GM23338 (cell line): ENCODE results near the gene PCYT1A. TPM values are rescaled to one million over a fixed set of nuclear protein-coding genes. Genes with fewer than 3 reads are reported as not detected.

Experiments
- ATAC-seq: fragments of 200-7000 bp; cut with Tn5 transposase; 3 replicates; pipeline ENCODE4 v1.9.1; 2020
- DNase-seq: peaks from one replicate; pipeline ENCODE4 v3.0.0-alpha.2; 2015; ENCODE audit warnings: low spot score
- H2AFZ ChIP-seq: fragments of 200-600 bp; sonication (generic); 2 replicates; pipeline ENCODE4 v1.8.0; 2016; ENCODE audit warnings: antibody characterized with exemption, mild to moderate bottlenecking, moderate library complexity
- H3F3A ChIP-seq: fragments of 200-600 bp; sonication (generic); replicated peaks from 2 replicates; pipeline ENCODE4 v1.8.0; 2017; ENCODE audit warnings: antibody characterized with exemption, mixed run types, low read depth
- H3K27ac ChIP-seq: fragments of 200-600 bp; sonication (generic); 2 replicates; pipeline ENCODE4 v1.6.1; 2016; ENCODE audit warnings: low read depth
- H3K27me3 ChIP-seq: fragments of 200-600 bp; sonication (generic); 2 replicates; pipeline ENCODE4 v1.8.0; 2016; ENCODE audit warnings: mild to moderate bottlenecking, mixed run types, moderate library complexity; ENCODE audit not compliant: insufficient read depth
- H3K36me3 ChIP-seq: fragments of 200-600 bp; sonication (generic); 2 replicates; pipeline ENCODE4 v1.8.0; 2016; ENCODE audit warnings: mild to moderate bottlenecking; ENCODE audit not compliant: insufficient read depth
- H3K4me1 ChIP-seq: fragments of 200-600 bp; sonication (generic); 2 replicates; pipeline ENCODE4 v1.8.0; 2016; ENCODE audit warnings: mild to moderate bottlenecking, moderate library complexity; ENCODE audit not compliant: insufficient read depth
- H3K4me2 ChIP-seq: fragments of 200-600 bp; sonication (generic); 2 replicates; pipeline ENCODE4 v1.7.1; 2017; ENCODE audit warnings: mixed run types
- H3K4me3 ChIP-seq: fragments of 200-600 bp; sonication (generic); 2 replicates; pipeline ENCODE4 v1.6.1; 2016; ENCODE audit warnings: mixed run types
- H3K79me2 ChIP-seq: fragments of 200-600 bp; sonication (generic); replicated peaks from 2 replicates; pipeline ENCODE4 v1.8.0; 2017; ENCODE audit warnings: mild to moderate bottlenecking; ENCODE audit not compliant: insufficient read depth
- H3K9me2 ChIP-seq: fragments of 200-600 bp; sonication (generic); 2 replicates; pipeline ENCODE4 v1.8.0; 2017; ENCODE audit not compliant: insufficient read depth
- H4K20me1 ChIP-seq: fragments of 200-600 bp; sonication (generic); replicated peaks from 2 replicates; pipeline ENCODE4 v1.8.0; 2017; ENCODE audit warnings: mild to moderate bottlenecking; ENCODE audit not compliant: insufficient read depth
- H3K27ac Mint-ChIP-seq: 2 replicates; pipeline ENCODE4 v1.8.0; 2020; ENCODE audit warnings: inconsistent platforms, mild to moderate bottlenecking, moderate library complexity, mixed read lengths
- H3K27me3 Mint-ChIP-seq: 3 replicates; pipeline ENCODE4 v1.8.0; 2022; ENCODE audit warnings: low read depth, mild to moderate bottlenecking, moderate library complexity, mixed read lengths, inconsistent platforms; ENCODE audit not compliant: insufficient read depth, poor library complexity
- H3K36me3 Mint-ChIP-seq: 3 replicates; pipeline ENCODE4 v1.8.0; 2021; ENCODE audit warnings: low read depth, mild to moderate bottlenecking, inconsistent platforms, moderate library complexity, mixed read lengths
- H3K4me1 Mint-ChIP-seq: 3 replicates; pipeline ENCODE4 v1.8.0; 2020; ENCODE audit warnings: mild to moderate bottlenecking, inconsistent platforms, mixed read lengths
- H3K4me3 Mint-ChIP-seq: 3 replicates; pipeline ENCODE4 v1.8.0; 2021; ENCODE audit warnings: moderate library complexity, mild to moderate bottlenecking, inconsistent platforms, mixed read lengths
- H3K9me3 Mint-ChIP-seq: 3 replicates; pipeline ENCODE4 v1.8.0; 2020; ENCODE audit warnings: moderate library complexity, mild to moderate bottlenecking, inconsistent platforms, mixed read lengths
- CREB1 ChIP-seq: fragments of 250-450 bp; sonication (Bioruptor Pico); IDR thresholded peaks from 2 replicates; pipeline ENCODE4 v1.5.0; 2020; ENCODE audit warnings: low read depth, mild to moderate bottlenecking, moderate library complexity
- EZH2 ChIP-seq: fragments of 200-600 bp; sonication (generic); IDR thresholded peaks from one replicate; pipeline ENCODE4 v1.8.0; 2017; ENCODE audit warnings: antibody characterized with exemption, mild to moderate bottlenecking, low read depth; ENCODE audit not compliant: unreplicated experiment
- EZH2phosphoT487 ChIP-seq: fragments of 200-600 bp; sonication (generic); IDR thresholded peaks from one replicate; pipeline ENCODE4 v1.8.1; 2018; ENCODE audit warnings: antibody characterized with exemption; ENCODE audit not compliant: unreplicated experiment
- JUNB ChIP-seq: IDR thresholded peaks from one replicate; pipeline ENCODE4 v1.6.1; 2016; ENCODE audit warnings: antibody characterized with exemption; ENCODE audit not compliant: unreplicated experiment
- NANOG ChIP-seq: IDR thresholded peaks from 2 replicates; pipeline ENCODE4 v1.6.1; 2016; ENCODE audit warnings: antibody characterized with exemption, borderline replicate concordance
- POLR2AphosphoS5 ChIP-seq: IDR thresholded peaks from 2 replicates; pipeline ENCODE4 v1.6.1; 2016; ENCODE audit warnings: antibody characterized with exemption, low read depth
- ZNF114 ChIP-seq: fragments of 250-450 bp; sonication (Bioruptor Pico); IDR thresholded peaks from 2 replicates; pipeline ENCODE4 v1.5.0; 2020; ENCODE audit warnings: mild to moderate bottlenecking, moderate library complexity
- ZNF331 ChIP-seq: fragments of 250-450 bp; sonication (Bioruptor Pico); IDR thresholded peaks from 2 replicates; pipeline ENCODE4 v1.5.0; 2020; ENCODE audit warnings: low read depth, mild to moderate bottlenecking, moderate library complexity
- polyA plus RNA-seq: library from polyadenylated mRNA; unstranded; fragments of >200 nt; fragmentation: Nextera tagmentation; extraction: Ambion mirVana; gene quantifications from 2 replicates; pipeline ENCODE4 v1.2.1, GENCODE V29; 2016
- total RNA-seq: library from RNA; depleted of rRNA; stranded (reverse); fragments of >200 nt; shearing (Covaris generic); gene quantifications from 2 replicates; pipeline ENCODE4 v1.2.3, GENCODE V29; 2014
- TF ChIP-seq, protein P1 (sequence below): IDR thresholded peaks from one replicate; pipeline ENCODE4 v1.6.1; 2018; ENCODE audit warnings: antibody characterized with exemption; ENCODE audit not compliant: unreplicated experiment
- TF ChIP-seq, protein P2 (sequence below): fragments of 250-450 bp; sonication (Bioruptor Pico); IDR thresholded peaks from 2 replicates; pipeline ENCODE4 v1.5.0; 2020; ENCODE audit warnings: mild to moderate bottlenecking, moderate library complexity
- TF ChIP-seq, protein P3 (sequence below): IDR thresholded peaks from 2 replicates; pipeline ENCODE4 v1.6.1; 2016; ENCODE audit warnings: antibody characterized with exemption
- TF ChIP-seq, protein P4 (sequence below), 2 experiments: fragments of 200-600 bp in 1 of 2; sonication (generic) in 1 of 2; conservative IDR thresholded peaks; 2 replicates each; pipeline versions ENCODE4 v1.5.1 to v1.6.1; 2016 to 2017; ENCODE audit warnings: antibody characterized with exemption in 2 of 2, low read depth in 2 of 2, mild to moderate bottlenecking in 2 of 2, moderate library complexity in 1 of 2

PCYT1A gene
- total and polyA plus RNA-seq, 2 experiments from 2014 or later, result 11.6 to 35.8 TPM

DNA sequence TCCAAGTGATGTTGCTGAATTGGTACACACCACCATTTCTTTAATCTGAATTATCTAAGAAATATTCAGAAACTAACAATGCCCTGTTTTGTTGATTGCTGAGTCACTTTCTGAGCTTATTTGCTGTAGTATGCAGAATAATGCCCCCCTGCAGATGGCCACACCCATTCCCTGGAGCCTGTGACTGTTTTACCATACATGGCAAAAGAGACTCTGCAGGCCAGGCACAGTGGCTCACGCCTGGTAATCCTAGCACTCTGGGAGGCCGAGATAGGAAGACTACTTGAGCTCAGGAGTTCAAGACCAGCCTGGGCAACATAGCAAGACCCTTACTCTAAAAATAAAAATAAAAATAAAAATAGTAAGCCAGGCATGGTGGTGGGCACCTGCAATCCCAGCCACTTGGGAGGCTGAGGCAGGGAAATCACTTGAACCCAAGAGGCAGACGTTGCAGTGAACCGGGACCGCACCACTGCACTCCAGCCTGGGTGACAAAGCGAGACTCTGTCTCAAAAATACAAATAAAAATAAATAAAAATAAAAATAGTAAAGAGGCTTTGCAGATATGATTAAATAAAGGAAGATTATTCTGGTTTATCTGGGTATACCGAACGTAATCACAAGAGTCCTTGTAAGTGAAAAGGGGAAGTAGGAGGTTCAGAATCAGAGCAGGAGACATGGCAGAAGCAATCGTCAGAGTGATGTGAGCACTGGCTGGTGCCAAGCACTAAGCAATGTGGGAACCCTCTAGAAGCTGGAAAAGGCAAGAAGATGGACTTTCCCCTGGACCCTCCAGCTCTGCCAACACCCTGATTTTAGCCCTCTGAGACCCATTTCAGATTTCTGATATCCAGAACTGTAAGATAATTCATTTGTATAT, 19.0 kb downstream of the PCYT1A start:
- DNase-seq (peak; percentile 48), ATAC-seq (peak; percentile 86)
- Mint-ChIP-seq H3K27me3 (no peaks in the 10 kb centered on the region), H3K4me3 (no peak overlapping the region), H3K27ac (peak overlapping the region; percentile 97), H3K4me1 (peaks cover 6% of the 10 kb centered on the region; the same call in 2 of the 3 replicates), H3K9me3 (peaks cover 10% of the 10 kb centered on the region), H3K36me3 (peaks cover 58% of the 10 kb centered on the region)
- no peak overlapping the region for H2AFZ ChIP-seq
- TF ChIP-seq EZH2phosphoT487 (no peak), EZH2 (no peak), CREB1 (CRISPR knock-in tag) (no peak), POLR2AphosphoS5 (no peak), ZNF331 (CRISPR knock-in tag) (no peak), ZNF114 (no peak), NANOG (no peak), JUNB (no peak)
- TF ChIP-seq, protein P1, sequence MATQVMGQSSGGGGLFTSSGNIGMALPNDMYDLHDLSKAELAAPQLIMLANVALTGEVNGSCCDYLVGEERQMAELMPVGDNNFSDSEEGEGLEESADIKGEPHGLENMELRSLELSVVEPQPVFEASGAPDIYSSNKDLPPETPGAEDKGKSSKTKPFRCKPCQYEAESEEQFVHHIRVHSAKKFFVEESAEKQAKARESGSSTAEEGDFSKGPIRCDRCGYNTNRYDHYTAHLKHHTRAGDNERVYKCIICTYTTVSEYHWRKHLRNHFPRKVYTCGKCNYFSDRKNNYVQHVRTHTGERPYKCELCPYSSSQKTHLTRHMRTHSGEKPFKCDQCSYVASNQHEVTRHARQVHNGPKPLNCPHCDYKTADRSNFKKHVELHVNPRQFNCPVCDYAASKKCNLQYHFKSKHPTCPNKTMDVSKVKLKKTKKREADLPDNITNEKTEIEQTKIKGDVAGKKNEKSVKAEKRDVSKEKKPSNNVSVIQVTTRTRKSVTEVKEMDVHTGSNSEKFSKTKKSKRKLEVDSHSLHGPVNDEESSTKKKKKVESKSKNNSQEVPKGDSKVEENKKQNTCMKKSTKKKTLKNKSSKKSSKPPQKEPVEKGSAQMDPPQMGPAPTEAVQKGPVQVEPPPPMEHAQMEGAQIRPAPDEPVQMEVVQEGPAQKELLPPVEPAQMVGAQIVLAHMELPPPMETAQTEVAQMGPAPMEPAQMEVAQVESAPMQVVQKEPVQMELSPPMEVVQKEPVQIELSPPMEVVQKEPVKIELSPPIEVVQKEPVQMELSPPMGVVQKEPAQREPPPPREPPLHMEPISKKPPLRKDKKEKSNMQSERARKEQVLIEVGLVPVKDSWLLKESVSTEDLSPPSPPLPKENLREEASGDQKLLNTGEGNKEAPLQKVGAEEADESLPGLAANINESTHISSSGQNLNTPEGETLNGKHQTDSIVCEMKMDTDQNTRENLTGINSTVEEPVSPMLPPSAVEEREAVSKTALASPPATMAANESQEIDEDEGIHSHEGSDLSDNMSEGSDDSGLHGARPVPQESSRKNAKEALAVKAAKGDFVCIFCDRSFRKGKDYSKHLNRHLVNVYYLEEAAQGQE, result no peak
- TF ChIP-seq, protein P2, sequence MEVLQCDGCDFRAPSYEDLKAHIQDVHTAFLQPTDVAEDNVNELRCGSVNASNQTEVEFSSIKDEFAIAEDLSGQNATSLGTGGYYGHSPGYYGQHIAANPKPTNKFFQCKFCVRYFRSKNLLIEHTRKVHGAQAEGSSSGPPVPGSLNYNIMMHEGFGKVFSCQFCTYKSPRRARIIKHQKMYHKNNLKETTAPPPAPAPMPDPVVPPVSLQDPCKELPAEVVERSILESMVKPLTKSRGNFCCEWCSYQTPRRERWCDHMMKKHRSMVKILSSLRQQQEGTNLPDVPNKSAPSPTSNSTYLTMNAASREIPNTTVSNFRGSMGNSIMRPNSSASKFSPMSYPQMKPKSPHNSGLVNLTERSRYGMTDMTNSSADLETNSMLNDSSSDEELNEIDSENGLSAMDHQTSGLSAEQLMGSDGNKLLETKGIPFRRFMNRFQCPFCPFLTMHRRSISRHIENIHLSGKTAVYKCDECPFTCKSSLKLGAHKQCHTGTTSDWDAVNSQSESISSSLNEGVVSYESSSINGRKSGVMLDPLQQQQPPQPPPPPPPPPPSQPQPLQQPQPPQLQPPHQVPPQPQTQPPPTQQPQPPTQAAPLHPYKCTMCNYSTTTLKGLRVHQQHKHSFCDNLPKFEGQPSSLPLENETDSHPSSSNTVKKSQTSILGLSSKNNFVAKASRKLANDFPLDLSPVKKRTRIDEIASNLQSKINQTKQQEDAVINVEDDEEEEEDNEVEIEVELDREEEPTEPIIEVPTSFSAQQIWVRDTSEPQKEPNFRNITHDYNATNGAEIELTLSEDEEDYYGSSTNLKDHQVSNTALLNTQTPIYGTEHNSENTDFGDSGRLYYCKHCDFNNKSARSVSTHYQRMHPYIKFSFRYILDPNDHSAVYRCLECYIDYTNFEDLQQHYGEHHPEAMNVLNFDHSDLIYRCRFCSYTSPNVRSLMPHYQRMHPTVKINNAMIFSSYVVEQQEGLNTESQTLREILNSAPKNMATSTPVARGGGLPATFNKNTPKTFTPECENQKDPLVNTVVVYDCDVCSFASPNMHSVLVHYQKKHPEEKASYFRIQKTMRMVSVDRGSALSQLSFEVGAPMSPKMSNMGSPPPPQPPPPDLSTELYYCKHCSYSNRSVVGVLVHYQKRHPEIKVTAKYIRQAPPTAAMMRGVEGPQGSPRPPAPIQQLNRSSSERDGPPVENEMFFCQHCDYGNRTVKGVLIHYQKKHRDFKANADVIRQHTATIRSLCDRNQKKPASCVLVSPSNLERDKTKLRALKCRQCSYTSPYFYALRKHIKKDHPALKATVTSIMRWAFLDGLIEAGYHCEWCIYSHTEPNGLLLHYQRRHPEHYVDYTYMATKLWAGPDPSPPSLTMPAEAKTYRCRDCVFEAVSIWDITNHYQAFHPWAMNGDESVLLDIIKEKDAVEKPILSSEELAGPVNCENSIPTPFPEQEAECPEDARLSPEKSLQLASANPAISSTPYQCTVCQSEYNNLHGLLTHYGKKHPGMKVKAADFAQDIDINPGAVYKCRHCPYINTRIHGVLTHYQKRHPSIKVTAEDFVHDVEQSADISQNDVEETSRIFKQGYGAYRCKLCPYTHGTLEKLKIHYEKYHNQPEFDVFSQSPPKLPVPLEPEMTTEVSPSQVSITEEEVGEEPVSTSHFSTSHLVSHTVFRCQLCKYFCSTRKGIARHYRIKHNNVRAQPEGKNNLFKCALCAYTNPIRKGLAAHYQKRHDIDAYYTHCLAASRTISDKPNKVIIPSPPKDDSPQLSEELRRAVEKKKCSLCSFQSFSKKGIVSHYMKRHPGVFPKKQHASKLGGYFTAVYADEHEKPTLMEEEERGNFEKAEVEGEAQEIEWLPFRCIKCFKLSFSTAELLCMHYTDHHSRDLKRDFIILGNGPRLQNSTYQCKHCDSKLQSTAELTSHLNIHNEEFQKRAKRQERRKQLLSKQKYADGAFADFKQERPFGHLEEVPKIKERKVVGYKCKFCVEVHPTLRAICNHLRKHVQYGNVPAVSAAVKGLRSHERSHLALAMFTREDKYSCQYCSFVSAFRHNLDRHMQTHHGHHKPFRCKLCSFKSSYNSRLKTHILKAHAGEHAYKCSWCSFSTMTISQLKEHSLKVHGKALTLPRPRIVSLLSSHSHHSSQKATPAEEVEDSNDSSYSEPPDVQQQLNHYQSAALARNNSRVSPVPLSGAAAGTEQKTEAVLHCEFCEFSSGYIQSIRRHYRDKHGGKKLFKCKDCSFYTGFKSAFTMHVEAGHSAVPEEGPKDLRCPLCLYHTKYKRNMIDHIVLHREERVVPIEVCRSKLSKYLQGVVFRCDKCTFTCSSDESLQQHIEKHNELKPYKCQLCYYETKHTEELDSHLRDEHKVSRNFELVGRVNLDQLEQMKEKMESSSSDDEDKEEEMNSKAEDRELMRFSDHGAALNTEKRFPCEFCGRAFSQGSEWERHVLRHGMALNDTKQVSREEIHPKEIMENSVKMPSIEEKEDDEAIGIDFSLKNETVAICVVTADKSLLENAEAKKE (CRISPR knock-in tag), result no peak
- TF ChIP-seq, protein P3, sequence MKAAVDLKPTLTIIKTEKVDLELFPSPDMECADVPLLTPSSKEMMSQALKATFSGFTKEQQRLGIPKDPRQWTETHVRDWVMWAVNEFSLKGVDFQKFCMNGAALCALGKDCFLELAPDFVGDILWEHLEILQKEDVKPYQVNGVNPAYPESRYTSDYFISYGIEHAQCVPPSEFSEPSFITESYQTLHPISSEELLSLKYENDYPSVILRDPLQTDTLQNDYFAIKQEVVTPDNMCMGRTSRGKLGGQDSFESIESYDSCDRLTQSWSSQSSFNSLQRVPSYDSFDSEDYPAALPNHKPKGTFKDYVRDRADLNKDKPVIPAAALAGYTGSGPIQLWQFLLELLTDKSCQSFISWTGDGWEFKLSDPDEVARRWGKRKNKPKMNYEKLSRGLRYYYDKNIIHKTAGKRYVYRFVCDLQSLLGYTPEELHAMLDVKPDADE, result no peak
- TF ChIP-seq, protein P4, sequence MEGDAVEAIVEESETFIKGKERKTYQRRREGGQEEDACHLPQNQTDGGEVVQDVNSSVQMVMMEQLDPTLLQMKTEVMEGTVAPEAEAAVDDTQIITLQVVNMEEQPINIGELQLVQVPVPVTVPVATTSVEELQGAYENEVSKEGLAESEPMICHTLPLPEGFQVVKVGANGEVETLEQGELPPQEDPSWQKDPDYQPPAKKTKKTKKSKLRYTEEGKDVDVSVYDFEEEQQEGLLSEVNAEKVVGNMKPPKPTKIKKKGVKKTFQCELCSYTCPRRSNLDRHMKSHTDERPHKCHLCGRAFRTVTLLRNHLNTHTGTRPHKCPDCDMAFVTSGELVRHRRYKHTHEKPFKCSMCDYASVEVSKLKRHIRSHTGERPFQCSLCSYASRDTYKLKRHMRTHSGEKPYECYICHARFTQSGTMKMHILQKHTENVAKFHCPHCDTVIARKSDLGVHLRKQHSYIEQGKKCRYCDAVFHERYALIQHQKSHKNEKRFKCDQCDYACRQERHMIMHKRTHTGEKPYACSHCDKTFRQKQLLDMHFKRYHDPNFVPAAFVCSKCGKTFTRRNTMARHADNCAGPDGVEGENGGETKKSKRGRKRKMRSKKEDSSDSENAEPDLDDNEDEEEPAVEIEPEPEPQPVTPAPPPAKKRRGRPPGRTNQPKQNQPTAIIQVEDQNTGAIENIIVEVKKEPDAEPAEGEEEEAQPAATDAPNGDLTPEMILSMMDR (conservative IDR thresholded peaks at IDR 0.05; ENCODE audit: low read depth in 2 of 2), result no peak
- H3K4me3 ChIP-seq, result no peak overlapping the region
- H3K27ac ChIP-seq, result peak overlapping the region; percentile 70; the same call in 1 of the 2 replicates
- no peaks in the 10 kb centered on the region for H4K20me1 ChIP-seq
- H3F3A ChIP-seq, result no peaks in the 10 kb centered on the region
- peaks cover 3% of the 10 kb centered on the region for H3K36me3 ChIP-seq
- no peaks in the 10 kb centered on the region for H3K4me1 ChIP-seq
- no peaks in the 10 kb centered on the region for H3K9me2 ChIP-seq
- H3K4me2 ChIP-seq, result no peak overlapping the region
- peaks cover 8% of the 10 kb centered on the region for H3K79me2 ChIP-seq
- no peaks in the 10 kb centered on the region for H3K27me3 ChIP-seq
